CD4-positive, CD25-positive, alpha-beta regulatory T cell (primary cell): Measurements from ENCODE around the gene TRAF7. TPM values are rescaled to one million over a fixed set of nuclear protein-coding genes. Genes with fewer than 3 reads are reported as not detected.

Experiments used
- ATAC-seq, 2 donors: fragments of 150-1000 bp; cut with Tn5 transposase; one replicate each; pipeline ENCODE4 v1.10.0; 2021; ENCODE audit warnings: low read depth in 2 of 2, moderate number of reproducible peaks in 2 of 2, moderate library complexity in 1 of 2
- DNase-seq, 3 donors: peaks; one replicate each; pipeline versions ENCODE4 v3.0.0 to v3.0.0-alpha.2; 2012 to 2022; ENCODE audit warnings: mixed read lengths in 1 of 3
- H3K27ac ChIP-seq: one replicate; pipeline ENCODE4 v1.7.0; 2013; ENCODE audit warnings: mild to moderate bottlenecking, low read length; ENCODE audit not compliant: insufficient read depth, poor library complexity, severe bottlenecking
- H3K27me3 ChIP-seq: one replicate; pipeline ENCODE4 v1.7.0; 2013; ENCODE audit warnings: low read length; ENCODE audit not compliant: control insufficient read depth, insufficient read depth
- H3K36me3 ChIP-seq: one replicate; pipeline ENCODE4 v1.7.0; 2013; ENCODE audit warnings: mild to moderate bottlenecking, low read length, moderate library complexity; ENCODE audit not compliant: control insufficient read depth, insufficient read depth
- H3K4me1 ChIP-seq: 2 replicates; pipeline ENCODE4 v1.7.0; 2013; ENCODE audit warnings: mild to moderate bottlenecking, low read length; ENCODE audit not compliant: insufficient read depth, control insufficient read depth, poor library complexity, severe bottlenecking
- H3K4me3 ChIP-seq: one replicate; pipeline ENCODE4 v1.7.0; 2013; ENCODE audit warnings: low read depth, mild to moderate bottlenecking, low read length, moderate library complexity
- H3K9me3 ChIP-seq, 2 experiments: 1 replicate in 1 of 2; 2 replicates in 1 of 2; pipeline ENCODE4 v1.7.0; 2013; ENCODE audit warnings: low read length in 2 of 2, mild to moderate bottlenecking in 1 of 2, moderate library complexity in 1 of 2; ENCODE audit not compliant: control insufficient read depth in 2 of 2
- H3K27ac Mint-ChIP-seq, 3 donors: one replicate each; pipeline ENCODE4 v1.8.0; 2020 to 2022; ENCODE audit warnings: mild to moderate bottlenecking in 3 of 3, mixed read lengths in 3 of 3, moderate library complexity in 2 of 3
- H3K27me3 Mint-ChIP-seq: one replicate; pipeline ENCODE4 v1.8.0; 2022; ENCODE audit warnings: mild to moderate bottlenecking, mixed read lengths
- H3K36me3 Mint-ChIP-seq: one replicate; pipeline ENCODE4 v1.8.0; 2020; ENCODE audit warnings: mixed read lengths
- H3K4me1 Mint-ChIP-seq, 4 donors: one replicate each; pipeline ENCODE4 v1.8.0; 2020 to 2022; ENCODE audit warnings: mixed read lengths in 4 of 4, mild to moderate bottlenecking in 1 of 4
- H3K4me3 Mint-ChIP-seq, 4 donors: one replicate each; pipeline ENCODE4 v1.8.0; 2020 to 2022; ENCODE audit warnings: mild to moderate bottlenecking in 4 of 4, mixed read lengths in 4 of 4, moderate library complexity in 3 of 4
- H3K9me3 Mint-ChIP-seq, 7 donors: one replicate each; pipeline ENCODE4 v1.8.0; 2020 to 2022; ENCODE audit warnings: mixed read lengths in 7 of 7, mild to moderate bottlenecking in 3 of 7, moderate library complexity in 2 of 7
- polyA plus RNA-seq, 4 donors: library from polyadenylated mRNA; unstranded; fragments of 300-500 nt; fragmentation: Illumina TruSeq; gene quantifications; one replicate each; pipeline ENCODE4 v1.2.3, GENCODE V29; 2021
- total RNA-seq: library from RNA; stranded (reverse); gene quantifications from one replicate; pipeline ENCODE4 v1.2.3, GENCODE V29; 2022

TRAF7 gene
- total and polyA plus RNA-seq, 5 donors from 2014 or later, result 4.0 to 33.4 (median 4.9) TPM

DNA sequence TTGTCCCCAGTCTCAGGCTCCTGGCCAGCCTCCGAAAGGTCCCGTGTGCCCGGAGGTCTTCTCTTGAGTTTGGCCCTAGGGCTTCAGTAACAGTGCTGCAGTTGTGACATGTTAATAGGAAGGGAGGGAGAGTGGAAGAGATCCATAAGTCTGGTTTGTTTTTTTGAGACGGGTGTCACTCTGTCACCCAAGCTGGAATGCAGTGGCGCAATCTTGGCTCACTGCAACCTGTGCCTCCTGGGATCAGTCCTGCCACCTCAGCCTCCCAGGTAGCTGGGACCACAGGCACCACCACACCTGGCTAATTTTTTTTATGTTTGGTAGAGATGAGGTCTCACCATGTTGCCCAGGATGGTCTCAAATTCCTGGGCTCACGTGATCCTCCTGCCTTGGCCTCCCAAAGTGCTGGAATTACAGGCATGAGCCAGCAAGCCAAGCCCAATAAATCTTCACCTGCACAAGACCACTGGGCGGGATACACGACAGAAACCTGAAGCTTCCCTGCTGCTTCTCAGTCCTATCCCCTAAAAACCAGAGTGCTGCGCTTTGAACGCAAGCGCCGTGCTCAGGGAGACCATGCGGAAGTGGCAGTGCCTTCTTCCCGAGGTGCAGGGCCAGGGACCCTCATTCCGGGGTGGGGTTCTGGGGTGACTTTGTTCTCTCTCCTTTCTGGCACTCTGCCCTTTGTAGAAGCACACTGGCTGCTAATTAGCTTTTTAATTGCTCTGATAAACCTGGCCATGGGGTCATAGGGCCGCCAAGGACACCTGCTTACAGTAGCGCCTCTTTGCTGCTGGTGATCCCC, 10.9 kb downstream of the TRAF7 start:
- no peaks in the 10 kb centered on the region for H3K9me3 Mint-ChIP-seq
- Histone ChIP-seq H3K9me3 (no peaks in the 10 kb centered on the region), H3K4me3 (no peak overlapping the region), H3K4me1 (no peaks in the 10 kb centered on the region), H3K27me3 (no peaks in the 10 kb centered on the region), H3K27ac (no peak overlapping the region), H3K36me3 (peaks cover 9% of the 10 kb centered on the region)
- H3K27me3 Mint-ChIP-seq, result no peaks in the 10 kb centered on the region
- DNase-seq (no peak), ATAC-seq (no peak)
- H3K36me3 Mint-ChIP-seq, result peaks cover 3% of the 10 kb centered on the region
- peaks cover 0 to 7% (median 0%) of the 10 kb centered on the region in 4 donors for H3K4me1 Mint-ChIP-seq
- H3K27ac Mint-ChIP-seq, result peak overlapping the region in 1 of 3 donors; percentile 25
- H3K4me3 Mint-ChIP-seq, result no peak overlapping the region

DNA sequence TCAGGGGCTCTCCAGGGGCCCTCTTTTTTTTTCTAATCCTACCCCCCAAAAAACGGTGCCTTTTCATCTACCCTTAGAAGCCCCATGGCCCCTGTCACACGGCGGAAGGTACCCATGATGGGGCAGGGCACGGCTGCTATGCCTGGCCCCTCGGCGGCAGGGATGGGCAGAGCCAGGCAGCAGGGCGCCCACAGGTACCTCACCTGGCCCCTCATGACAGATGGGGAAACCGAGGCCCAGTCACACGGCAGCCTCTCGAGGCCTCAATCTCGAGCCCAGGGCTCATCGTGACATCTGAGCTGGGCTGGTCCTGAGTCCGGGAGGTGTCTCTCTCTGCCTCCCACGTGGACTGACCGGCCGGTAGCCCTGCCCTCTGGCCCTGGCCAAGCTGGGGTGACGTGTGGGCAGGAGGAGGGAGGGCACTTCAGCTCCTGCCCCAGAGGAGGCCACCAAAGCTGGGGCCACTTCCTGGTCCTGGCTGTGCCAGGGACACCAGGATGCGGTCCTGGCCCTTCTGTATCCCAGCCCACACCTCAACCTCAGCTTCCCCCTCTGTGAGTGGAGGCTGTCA, 11.6 kb downstream of the TRAF7 start:
- Mint-ChIP-seq H3K4me3 (no peak overlapping the region), H3K36me3 (peaks cover 6% of the 10 kb centered on the region), H3K27ac (no peak overlapping the region), H3K27me3 (no peaks in the 10 kb centered on the region), H3K4me1 (peaks cover 0 to 3% (median 0%) of the 10 kb centered on the region in 4 donors), H3K9me3 (no peaks in the 10 kb centered on the region)
- Histone ChIP-seq H3K4me3 (no peak overlapping the region), H3K27me3 (no peaks in the 10 kb centered on the region), H3K9me3 (no peaks in the 10 kb centered on the region), H3K36me3 (peaks cover 9% of the 10 kb centered on the region), H3K27ac (no peak overlapping the region), H3K4me1 (no peaks in the 10 kb centered on the region)
- ATAC-seq (no peak), DNase-seq (no peak)

DNA sequence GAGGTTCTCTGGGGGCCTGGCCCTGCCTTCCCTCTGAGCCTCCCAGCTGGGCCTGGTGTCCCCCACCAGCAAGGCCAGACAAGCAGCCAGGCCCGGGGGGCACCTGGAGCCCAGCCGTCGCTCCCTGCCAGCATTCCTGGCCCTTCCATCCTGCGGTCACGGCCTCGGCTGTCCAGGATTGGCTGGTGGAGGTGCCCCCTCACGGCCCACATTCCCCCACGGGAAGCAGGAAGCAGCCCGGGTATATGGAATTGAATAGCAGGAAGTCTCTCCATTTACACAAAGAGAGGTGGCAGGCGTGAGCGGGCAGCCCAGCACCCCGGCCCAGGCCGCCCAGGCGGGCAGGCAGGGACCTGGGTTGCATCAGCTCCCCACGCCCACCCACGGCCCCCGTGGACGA, 14.5 kb downstream of the TRAF7 start:
- Mint-ChIP-seq H3K27me3 (no peaks in the 10 kb centered on the region), H3K27ac (no peak overlapping the region), H3K4me1 (peaks cover 0 to 3% (median 0%) of the 10 kb centered on the region in 4 donors), H3K36me3 (peaks cover 11% of the 10 kb centered on the region), H3K9me3 (no peaks in the 10 kb centered on the region), H3K4me3 (no peak overlapping the region)
- no peak overlapping the region for H3K4me3 ChIP-seq
- H3K9me3 ChIP-seq, result no peaks in the 10 kb centered on the region
- DNase-seq (no peak), ATAC-seq (no peak)
- H3K4me1 ChIP-seq, result no peaks in the 10 kb centered on the region
- H3K36me3 ChIP-seq, result peaks cover 20% of the 10 kb centered on the region
- H3K27ac ChIP-seq, result no peak overlapping the region
- H3K27me3 ChIP-seq, result no peaks in the 10 kb centered on the region

DNA sequence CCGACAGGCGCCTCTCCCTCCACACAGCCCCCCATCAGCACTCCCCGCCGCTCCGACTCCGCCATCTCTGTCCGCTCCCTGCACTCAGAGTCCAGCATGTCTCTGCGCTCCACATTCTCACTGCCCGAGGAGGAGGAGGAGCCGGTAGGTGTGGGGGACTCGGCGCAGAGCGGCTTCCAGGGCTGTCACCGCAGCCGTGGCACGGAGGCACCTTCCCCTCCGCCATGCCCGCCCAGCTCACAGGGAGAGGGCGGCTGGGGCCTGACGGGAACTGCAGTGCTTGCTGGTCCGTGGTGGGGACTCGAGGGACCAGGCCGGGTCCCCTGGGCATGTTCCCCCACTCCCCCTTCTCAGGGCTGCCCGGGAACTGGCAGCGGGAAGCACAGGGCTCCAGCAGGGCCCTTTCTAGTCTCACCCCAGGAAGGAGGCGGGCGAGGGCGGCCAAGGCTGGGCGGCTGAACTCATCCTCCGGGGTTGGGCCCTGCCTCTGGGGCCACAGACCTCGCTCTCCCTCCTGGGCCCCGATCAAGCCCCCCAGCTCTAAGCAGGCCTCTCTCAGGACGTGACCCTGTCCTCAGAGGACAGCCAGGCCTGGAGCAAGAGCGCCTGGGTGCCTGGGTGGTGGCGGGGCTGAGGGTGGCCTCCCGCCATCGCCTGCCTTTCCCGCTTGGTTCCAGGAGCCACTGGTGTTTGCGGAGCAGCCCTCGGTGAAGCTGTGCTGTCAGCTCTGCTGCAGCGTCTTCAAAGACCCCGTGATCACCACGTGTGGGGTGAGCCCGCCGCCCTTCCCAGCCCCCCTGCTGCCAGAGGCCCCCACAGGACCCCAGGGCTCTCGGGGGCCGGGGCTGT, 15.2 kb downstream of the TRAF7 start:
- H3K36me3 ChIP-seq, result peaks cover 27% of the 10 kb centered on the region
- H3K9me3 Mint-ChIP-seq, result no peaks in the 10 kb centered on the region
- H3K27ac Mint-ChIP-seq, result no peak overlapping the region
- H3K4me1 Mint-ChIP-seq, result peaks cover 0 to 3% (median 0%) of the 10 kb centered on the region in 4 donors
- H3K27me3 Mint-ChIP-seq, result no peaks in the 10 kb centered on the region
- H3K36me3 Mint-ChIP-seq, result peaks cover 12% of the 10 kb centered on the region
- H3K4me1 ChIP-seq, result no peaks in the 10 kb centered on the region
- DNase-seq (no peak), ATAC-seq (no peak)
- H3K27me3 ChIP-seq, result no peaks in the 10 kb centered on the region
- H3K27ac ChIP-seq, result no peak overlapping the region
- no peak overlapping the region for H3K4me3 ChIP-seq
- no peak overlapping the region for H3K4me3 Mint-ChIP-seq
- H3K9me3 ChIP-seq, result no peaks in the 10 kb centered on the region

- H3K27ac Mint-ChIP-seq, result no peak overlapping the region
- ATAC-seq (no peak), DNase-seq (no peak)
- Histone ChIP-seq H3K27ac (no peak overlapping the region), H3K9me3 (no peaks in the 10 kb centered on the region), H3K4me3 (no peak overlapping the region), H3K36me3 (peaks cover 25% of the 10 kb centered on the region), H3K27me3 (no peaks in the 10 kb centered on the region), H3K4me1 (no peaks in the 10 kb centered on the region)
- H3K4me3 Mint-ChIP-seq, result no peak overlapping the region
- peaks cover 0 to 3% (median 0%) of the 10 kb centered on the region in 4 donors for H3K4me1 Mint-ChIP-seq
- H3K27me3 Mint-ChIP-seq, result no peaks in the 10 kb centered on the region
- no peaks in the 10 kb centered on the region for H3K9me3 Mint-ChIP-seq
- H3K36me3 Mint-ChIP-seq, result peaks cover 14% of the 10 kb centered on the region
These were observed 16.1 kb downstream of the TRAF7 start for GRCh38 chr16:2171601-2172178.

DNA sequence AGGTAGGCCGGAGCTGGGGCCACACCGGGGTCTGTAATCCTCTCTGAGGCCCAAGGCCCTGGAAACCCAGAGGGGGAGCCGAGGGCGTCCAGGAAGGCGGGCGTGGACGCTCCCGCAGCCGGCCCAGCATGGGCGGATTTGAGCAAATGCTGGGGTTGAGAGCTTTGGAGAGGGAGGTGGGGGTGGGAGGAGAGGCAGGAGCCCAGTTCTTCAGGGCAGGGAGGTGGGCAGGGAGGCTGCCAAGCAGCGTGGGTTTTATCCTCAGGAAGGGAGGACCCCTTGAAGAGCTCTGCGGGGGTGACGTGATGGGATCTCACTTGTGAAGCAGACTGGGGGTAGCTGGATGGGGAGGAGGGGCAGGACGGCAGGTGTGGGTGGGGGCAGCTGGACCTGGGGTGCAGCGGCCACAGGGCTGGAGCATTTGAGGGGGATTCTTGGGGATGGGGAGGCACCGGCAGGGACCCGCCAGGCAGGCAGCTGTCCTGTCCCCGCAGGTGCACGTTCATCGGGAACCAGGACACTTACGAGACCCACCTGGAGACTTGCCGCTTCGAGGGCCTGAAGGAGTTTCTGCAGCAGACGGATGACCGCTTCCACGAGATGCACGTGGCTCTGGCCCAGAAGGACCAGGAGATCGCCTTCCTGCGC, 17.2 kb downstream of the TRAF7 start:
- Histone ChIP-seq H3K36me3 (peaks cover 25% of the 10 kb centered on the region), H3K27me3 (no peaks in the 10 kb centered on the region), H3K27ac (no peak overlapping the region), H3K9me3 (no peaks in the 10 kb centered on the region), H3K4me1 (no peaks in the 10 kb centered on the region), H3K4me3 (no peak overlapping the region)
- DNase-seq (no peak), ATAC-seq (no peak)
- Mint-ChIP-seq H3K9me3 (no peaks in the 10 kb centered on the region), H3K27ac (no peak overlapping the region), H3K27me3 (no peaks in the 10 kb centered on the region), H3K36me3 (peaks cover 14% of the 10 kb centered on the region), H3K4me3 (no peak overlapping the region), H3K4me1 (peaks cover 0 to 3% (median 0%) of the 10 kb centered on the region in 4 donors)

DNA sequence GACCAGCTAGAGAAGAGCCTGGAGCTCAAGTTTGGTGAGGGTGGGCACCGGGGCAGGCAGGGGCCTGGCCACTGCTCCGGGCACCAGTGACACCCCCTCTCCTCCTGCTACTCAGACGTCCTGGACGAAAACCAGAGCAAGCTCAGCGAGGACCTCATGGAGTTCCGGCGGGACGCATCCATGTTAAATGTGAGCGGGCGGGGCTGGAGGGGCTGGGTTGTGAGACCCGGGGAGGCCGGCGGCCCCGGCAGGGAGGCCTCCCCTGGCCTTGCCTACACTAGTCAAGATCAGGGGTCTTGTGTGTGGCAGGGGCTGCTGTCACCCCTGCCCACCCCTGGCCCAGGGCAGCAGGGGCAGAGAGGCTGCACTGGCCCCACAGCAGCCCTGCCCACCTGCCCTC, 17.8 kb downstream of the TRAF7 start:
- Histone ChIP-seq H3K4me3 (no peak overlapping the region), H3K9me3 (no peaks in the 10 kb centered on the region), H3K36me3 (peaks cover 25% of the 10 kb centered on the region), H3K4me1 (no peaks in the 10 kb centered on the region), H3K27me3 (no peaks in the 10 kb centered on the region), H3K27ac (no peak overlapping the region)
- H3K4me3 Mint-ChIP-seq, result no peak overlapping the region
- peaks cover 11% of the 10 kb centered on the region for H3K36me3 Mint-ChIP-seq
- H3K4me1 Mint-ChIP-seq, result no peaks in the 10 kb centered on the region
- ATAC-seq (no peak), DNase-seq (no peak)
- no peaks in the 10 kb centered on the region for H3K27me3 Mint-ChIP-seq
- no peak overlapping the region for H3K27ac Mint-ChIP-seq
- H3K9me3 Mint-ChIP-seq, result no peaks in the 10 kb centered on the region
